Measurements from ENCODE around the gene GNAT2. TPM values are rescaled to one million over a fixed set of nuclear protein-coding genes. Genes with fewer than 3 reads are reported as not detected.

GNAT2 gene
- total RNA-seq, 1 donor from 2014 or later: not detected

DNA sequence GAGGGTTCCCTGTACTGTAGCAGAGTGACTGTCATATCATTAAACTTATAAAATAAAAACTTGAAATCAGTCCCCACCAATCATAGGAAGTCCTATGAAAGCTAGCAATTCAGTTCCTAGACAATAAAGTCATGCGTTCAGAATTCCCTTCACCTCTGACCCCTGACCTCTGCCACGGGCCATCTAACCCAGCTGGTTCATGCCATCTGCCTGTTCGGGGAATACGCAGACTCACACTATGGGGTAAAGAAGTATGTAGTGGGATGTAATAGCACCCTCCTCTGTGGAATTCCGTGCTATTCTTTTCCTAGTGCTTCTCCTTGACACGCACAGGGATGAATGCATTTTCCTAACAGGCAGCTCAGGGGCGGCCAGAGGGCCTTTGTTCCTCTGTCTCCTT lies 38.6 kb upstream of the GNAT2 start:
- Mint-ChIP-seq H3K27me3 (ENCODE audit: unreplicated experiment) (peaks cover 5% of the 10 kb centered on the region), H3K4me1 (ENCODE audit: low read depth, unreplicated experiment) (peaks cover 33% of the 10 kb centered on the region), H3K4me3 (ENCODE audit: unreplicated experiment) (no peak overlapping the region), H3K9me3 (ENCODE audit: unreplicated experiment) (peaks cover 6% of the 10 kb centered on the region), H3K36me3 (ENCODE audit: unreplicated experiment) (peaks cover 3% of the 10 kb centered on the region), H3K27ac (ENCODE audit: unreplicated experiment) (no peak overlapping the region)
- no peak for TF ChIP-seq CTCF (IDR thresholded peaks at IDR 0.05; ENCODE audit: partially characterized antibody, unreplicated experiment)
- DNase-seq: no peak

GRCh38 chr1:109657395-109657794 lies 38.0 kb upstream of the GNAT2 start:
- Mint-ChIP-seq H3K27ac (ENCODE audit: unreplicated experiment) (no peak overlapping the region), H3K4me3 (ENCODE audit: unreplicated experiment) (peak overlapping the region; percentile 2), H3K27me3 (ENCODE audit: unreplicated experiment) (peaks cover 5% of the 10 kb centered on the region), H3K36me3 (ENCODE audit: unreplicated experiment) (peaks cover 3% of the 10 kb centered on the region), H3K4me1 (ENCODE audit: low read depth, unreplicated experiment) (peaks cover 33% of the 10 kb centered on the region), H3K9me3 (ENCODE audit: unreplicated experiment) (peaks cover 6% of the 10 kb centered on the region)
- DNase-seq: no peak
- TF ChIP-seq CTCF (IDR thresholded peaks at IDR 0.05; ENCODE audit: partially characterized antibody, unreplicated experiment): no peak

- H3K36me3 Mint-ChIP-seq (ENCODE audit: unreplicated experiment): peaks cover 3% of the 10 kb centered on the region
- H3K27ac Mint-ChIP-seq (ENCODE audit: unreplicated experiment): no peak within 1 kb of the TSS
- no peak for TF ChIP-seq CTCF (IDR thresholded peaks at IDR 0.05; ENCODE audit: partially characterized antibody, unreplicated experiment)
- DNase-seq: peak; percentile 84
- peaks cover 33% of the 10 kb centered on the region for H3K4me1 Mint-ChIP-seq (ENCODE audit: low read depth, unreplicated experiment)
- H3K27me3 Mint-ChIP-seq (ENCODE audit: unreplicated experiment): peaks cover 6% of the 10 kb centered on the region
- peak within 1 kb of the TSS; percentile 92 for H3K4me3 Mint-ChIP-seq (ENCODE audit: unreplicated experiment)
- H3K9me3 Mint-ChIP-seq (ENCODE audit: unreplicated experiment): peaks cover 6% of the 10 kb centered on the region
These were observed 36.5 kb upstream of the GNAT2 start, which contains the start of gene GSTM4 for GRCh38 chr1:109655615-109656519. Gene GSTM4 (plus strand): TSS chr1:109656099. CDS start chr1:109656390, 291 bp downstream.

- TF ChIP-seq CTCF (IDR thresholded peaks at IDR 0.05; ENCODE audit: partially characterized antibody, unreplicated experiment): no peak
- H3K4me3 Mint-ChIP-seq (ENCODE audit: unreplicated experiment): peak overlapping the region; percentile 92
- no peak for DNase-seq
- H3K36me3 Mint-ChIP-seq (ENCODE audit: unreplicated experiment): peaks cover 3% of the 10 kb centered on the region
- H3K27ac Mint-ChIP-seq (ENCODE audit: unreplicated experiment): no peak overlapping the region
- peaks cover 6% of the 10 kb centered on the region for H3K9me3 Mint-ChIP-seq (ENCODE audit: unreplicated experiment)
- peaks cover 7% of the 10 kb centered on the region for H3K27me3 Mint-ChIP-seq (ENCODE audit: unreplicated experiment)
- peaks cover 22% of the 10 kb centered on the region for H3K4me1 Mint-ChIP-seq (ENCODE audit: low read depth, unreplicated experiment)
These were observed 35.1 kb upstream of the GNAT2 start for GRCh38 chr1:109654519-109654918.

GRCh38 chr1:109653306-109653705 lies 33.9 kb upstream of the GNAT2 start:
- no peak overlapping the region for H3K4me3 Mint-ChIP-seq (ENCODE audit: unreplicated experiment)
- H3K9me3 Mint-ChIP-seq (ENCODE audit: unreplicated experiment): peaks cover 4% of the 10 kb centered on the region
- H3K4me1 Mint-ChIP-seq (ENCODE audit: low read depth, unreplicated experiment): peaks cover 12% of the 10 kb centered on the region
- no peak overlapping the region for H3K27ac Mint-ChIP-seq (ENCODE audit: unreplicated experiment)
- H3K36me3 Mint-ChIP-seq (ENCODE audit: unreplicated experiment): no peaks in the 10 kb centered on the region
- no peak for TF ChIP-seq CTCF (IDR thresholded peaks at IDR 0.05; ENCODE audit: partially characterized antibody, unreplicated experiment)
- H3K27me3 Mint-ChIP-seq (ENCODE audit: unreplicated experiment): peaks cover 6% of the 10 kb centered on the region
- DNase-seq: no peak

Data from glutamatergic neuron (in vitro differentiated cells).